Measurements from ENCODE around the gene MAD1L1.
"Not testable (repeated sequence)": the region's sequence is repeated elsewhere in the genome, so short reads cannot be mapped to it uniquely, and the experiment has no call there.

MAD1L1 gene

GRCh38 chr7:1998146-1998545, 234.6 kb downstream of the MAD1L1 start:
- H2AFZ ChIP-seq (ENCODE audit: low read depth, low read length), result no peak overlapping the region
- H3K9me3 ChIP-seq (ENCODE audit: insufficient read depth, low read length, severe bottlenecking), result no peaks in the 10 kb centered on the region
- H3K27me3 ChIP-seq (ENCODE audit: insufficient read depth, low read length, poor library complexity), result no peaks in the 10 kb centered on the region
- peaks cover 13% of the 10 kb centered on the region for H4K20me1 ChIP-seq (ENCODE audit: insufficient read depth, low read length)
- H3K4me2 ChIP-seq (ENCODE audit: insufficient read depth, low read length), result no peak overlapping the region
- H3K4me1 ChIP-seq (ENCODE audit: insufficient read depth, low read length), result no peaks in the 10 kb centered on the region
- TF ChIP-seq EZH2 (IDR thresholded peaks at IDR 0.05; ENCODE audit: borderline replicate concordance, low read depth, low read length, severe bottlenecking), result no peak
- no peak for TF ChIP-seq CTCF (IDR thresholded peaks at IDR 0.05; ENCODE audit: borderline replicate concordance, extremely low read depth, low read length, poor library complexity, severe bottlenecking)
- no peak for DNase-seq
- no peak for ATAC-seq (ENCODE audit: insufficient read depth, low read depth)
- H3K4me3 ChIP-seq (ENCODE audit: low read depth in 1 of 2, low read length in 2 of 2), result no peak overlapping the region
- peaks cover 21% of the 10 kb centered on the region for H3K36me3 ChIP-seq (ENCODE audit: insufficient read depth, low read length)
- H3K27ac ChIP-seq (ENCODE audit: low read length), result no peak overlapping the region
- no peaks in the 10 kb centered on the region; the same call in 1 of the 2 replicates for H3K79me2 ChIP-seq (ENCODE audit: insufficient read depth, low read length)
- H3K9ac ChIP-seq (ENCODE audit: low read depth, low read length), result no peak overlapping the region

GRCh38 chr7:1997537-1998076, 235.1 kb downstream of the MAD1L1 start:
- no peak for TF ChIP-seq EZH2 (IDR thresholded peaks at IDR 0.05; ENCODE audit: borderline replicate concordance, low read depth, low read length, severe bottlenecking)
- DNase-seq (no peak), ATAC-seq (ENCODE audit: insufficient read depth, low read depth) (no peak)
- H3K27ac ChIP-seq (ENCODE audit: low read length), result no peak overlapping the region
- H3K79me2 ChIP-seq (ENCODE audit: insufficient read depth, low read length), result no peaks in the 10 kb centered on the region; the same call in 1 of the 2 replicates
- no peak overlapping the region for H3K9ac ChIP-seq (ENCODE audit: low read depth, low read length)
- no peak overlapping the region for H2AFZ ChIP-seq (ENCODE audit: low read depth, low read length)
- no peaks in the 10 kb centered on the region for H3K4me1 ChIP-seq (ENCODE audit: insufficient read depth, low read length)
- H3K36me3 ChIP-seq (ENCODE audit: insufficient read depth, low read length), result peaks cover 21% of the 10 kb centered on the region
- H3K27me3 ChIP-seq (ENCODE audit: insufficient read depth, low read length, poor library complexity), result no peaks in the 10 kb centered on the region
- H3K4me3 ChIP-seq (ENCODE audit: low read depth in 1 of 2, low read length in 2 of 2), result no peak overlapping the region
- peaks cover 13% of the 10 kb centered on the region for H4K20me1 ChIP-seq (ENCODE audit: insufficient read depth, low read length)
- no peaks in the 10 kb centered on the region for H3K9me3 ChIP-seq (ENCODE audit: insufficient read depth, low read length, severe bottlenecking)
- H3K4me2 ChIP-seq (ENCODE audit: insufficient read depth, low read length), result no peak overlapping the region

- H3K4me1 ChIP-seq (ENCODE audit: insufficient read depth, low read length), result no peaks in the 10 kb centered on the region
Observed at GRCh38 chr7:1996816-1997215, 235.9 kb downstream of the MAD1L1 start.

GRCh38 chr7:1995911-1996420, 236.8 kb downstream of the MAD1L1 start:
- H3K9ac ChIP-seq (ENCODE audit: low read depth, low read length); H3K27me3 ChIP-seq (ENCODE audit: insufficient read depth, low read length, poor library complexity); H3K4me1 ChIP-seq (ENCODE audit: insufficient read depth, low read length); H3K9me3 ChIP-seq (ENCODE audit: insufficient read depth, low read length, severe bottlenecking); H3K27ac ChIP-seq (ENCODE audit: low read length); H2AFZ ChIP-seq (ENCODE audit: low read depth, low read length); H3K4me3 ChIP-seq (ENCODE audit: low read depth in 1 of 2, low read length in 2 of 2); H4K20me1 ChIP-seq (ENCODE audit: insufficient read depth, low read length); H3K4me2 ChIP-seq (ENCODE audit: insufficient read depth, low read length); H3K79me2 ChIP-seq (ENCODE audit: insufficient read depth, low read length); ATAC-seq (ENCODE audit: insufficient read depth, low read depth); DNase-seq: not testable (repeated sequence)
- peaks cover 16% of the 10 kb centered on the region for H3K36me3 ChIP-seq (ENCODE audit: insufficient read depth, low read length)

More at GRCh38 chr7:1996816-1997215, 235.9 kb downstream of the MAD1L1 start:
- Histone ChIP-seq H3K27ac (ENCODE audit: low read length) (no peak overlapping the region), H4K20me1 (ENCODE audit: insufficient read depth, low read length) (peaks cover 9% of the 10 kb centered on the region), H3K4me2 (ENCODE audit: insufficient read depth, low read length) (no peak overlapping the region), H3K27me3 (ENCODE audit: insufficient read depth, low read length, poor library complexity) (no peaks in the 10 kb centered on the region), H2AFZ (ENCODE audit: low read depth, low read length) (no peak overlapping the region), H3K9me3 (ENCODE audit: insufficient read depth, low read length, severe bottlenecking) (no peaks in the 10 kb centered on the region), H3K79me2 (ENCODE audit: insufficient read depth, low read length) (no peaks in the 10 kb centered on the region; the same call in 1 of the 2 replicates), H3K9ac (ENCODE audit: low read depth, low read length) (no peak overlapping the region), H3K4me3 (ENCODE audit: low read depth in 1 of 2, low read length in 2 of 2) (no peak overlapping the region), H3K36me3 (ENCODE audit: insufficient read depth, low read length) (peaks cover 18% of the 10 kb centered on the region)
- DNase-seq (no peak), ATAC-seq (ENCODE audit: insufficient read depth, low read depth) (no peak)
- no peak for TF ChIP-seq CTCF (IDR thresholded peaks at IDR 0.05; ENCODE audit: borderline replicate concordance, extremely low read depth, low read length, poor library complexity, severe bottlenecking)
- TF ChIP-seq EZH2 (IDR thresholded peaks at IDR 0.05; ENCODE audit: borderline replicate concordance, low read depth, low read length, severe bottlenecking), result no peak

Data from DND-41 (cell line).